ENCODE data around the gene RIBC2.
"Not testable (repeated sequence)": the region's sequence is repeated elsewhere in the genome, so short reads cannot be mapped to it uniquely, and the experiment has no call there.

Gene RIBC2

GRCh38 chr22:45448431-45448830, 34.9 kb downstream of the RIBC2 start:
- no peak overlapping the region for H3K27ac ChIP-seq (ENCODE audit: low read length)
- H3K27me3 ChIP-seq (ENCODE audit: control insufficient read depth, insufficient read depth, low read length): no peaks in the 10 kb centered on the region
- no peaks in the 10 kb centered on the region; the same call in 1 of the 2 replicates for H3K36me3 ChIP-seq (ENCODE audit: control insufficient read depth, insufficient read depth, low read length)
- no peaks in the 10 kb centered on the region for H3K4me1 ChIP-seq (ENCODE audit: control insufficient read depth, insufficient read depth, low read length)
- no CpG with 5 or more reads among the region's 9 CpGs for WGBS (ENCODE audit: insufficient coverage, insufficient read length)
- no peak overlapping the region for H3K4me3 ChIP-seq (ENCODE audit: low read length)
- no peaks in the 10 kb centered on the region for H3K9me3 ChIP-seq (ENCODE audit: control insufficient read depth, insufficient read depth, low read length)
- DNase-seq (ENCODE audit: low read depth, low spot score): no peak

DNA sequence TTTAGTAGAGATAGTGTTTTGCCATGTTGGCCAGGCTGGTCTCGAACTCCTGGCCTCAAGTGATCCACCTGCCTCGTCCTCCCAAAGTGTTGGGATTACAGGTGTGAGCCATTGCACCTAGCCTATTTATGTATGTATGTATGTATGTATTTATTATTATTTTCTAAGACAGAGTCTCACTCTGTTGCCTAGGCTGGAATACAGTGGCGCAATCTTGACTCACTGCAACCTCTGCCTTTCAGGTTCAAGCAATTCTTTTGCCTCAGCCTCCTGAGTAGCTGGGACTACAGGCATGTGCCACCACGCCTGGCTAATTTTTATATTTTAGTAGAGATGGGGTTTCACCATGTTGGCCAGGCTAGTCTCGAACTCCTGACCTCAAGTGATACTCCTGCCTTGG, 35.9 kb downstream of the RIBC2 start:
- not testable (repeated sequence) for DNase-seq (ENCODE audit: low read depth, low spot score); H3K27me3 ChIP-seq (ENCODE audit: control insufficient read depth, insufficient read depth, low read length); H3K4me1 ChIP-seq (ENCODE audit: control insufficient read depth, insufficient read depth, low read length); H3K9me3 ChIP-seq (ENCODE audit: control insufficient read depth, insufficient read depth, low read length); H3K27ac ChIP-seq (ENCODE audit: low read length); H3K4me3 ChIP-seq (ENCODE audit: low read length); H3K36me3 ChIP-seq (ENCODE audit: control insufficient read depth, insufficient read depth, low read length)
- WGBS (ENCODE audit: insufficient coverage, insufficient read length): no CpG with 5 or more reads among the region's 5 CpGs

DNA sequence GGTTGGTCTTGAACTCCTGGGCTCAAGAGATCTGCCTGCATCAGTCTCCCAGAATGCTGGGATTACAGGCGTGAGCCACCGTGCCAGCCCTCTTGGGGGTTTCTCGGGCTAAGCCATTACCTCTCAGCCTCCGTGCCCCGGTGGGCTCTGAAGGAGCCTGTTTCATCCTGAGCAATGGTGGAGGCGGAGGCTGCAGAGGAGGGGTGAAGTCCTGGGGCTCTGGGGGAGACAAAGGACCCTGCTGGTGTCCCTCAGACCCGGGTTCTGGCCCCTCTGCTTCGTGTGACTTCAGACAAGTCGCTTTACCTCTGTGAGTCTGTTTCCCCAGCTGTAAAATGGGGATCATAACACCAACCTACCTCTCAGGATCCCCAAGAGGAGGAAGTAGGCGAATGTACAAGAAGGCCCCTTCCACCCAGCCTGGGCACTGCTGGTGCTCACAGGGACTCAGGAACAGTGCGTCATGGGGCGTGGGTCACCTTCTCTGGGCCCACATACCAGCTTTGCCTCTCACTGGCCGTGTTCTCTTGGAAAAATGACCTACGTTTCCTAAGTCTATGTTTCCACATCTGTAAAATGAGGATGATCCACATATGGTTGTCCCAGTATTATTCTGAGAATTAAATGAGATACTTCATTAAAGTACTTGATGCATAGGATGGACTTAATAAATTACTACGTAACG, 36.8 kb downstream of the RIBC2 start:
- no peak for DNase-seq (ENCODE audit: low read depth, low spot score)
- Histone ChIP-seq H3K4me1 (ENCODE audit: control insufficient read depth, insufficient read depth, low read length) (no peaks in the 10 kb centered on the region), H3K36me3 (ENCODE audit: control insufficient read depth, insufficient read depth, low read length) (no peaks in the 10 kb centered on the region; the same call in 1 of the 2 replicates), H3K4me3 (ENCODE audit: low read length) (no peak overlapping the region), H3K9me3 (ENCODE audit: control insufficient read depth, insufficient read depth, low read length) (no peaks in the 10 kb centered on the region), H3K27me3 (ENCODE audit: control insufficient read depth, insufficient read depth, low read length) (no peaks in the 10 kb centered on the region), H3K27ac (ENCODE audit: low read length) (no peak overlapping the region)
- no CpG with 5 or more reads among the region's 16 CpGs for WGBS (ENCODE audit: insufficient coverage, insufficient read length)

- no peaks in the 10 kb centered on the region for H3K27me3 ChIP-seq (ENCODE audit: control insufficient read depth, insufficient read depth, low read length)
- H3K4me3 ChIP-seq (ENCODE audit: low read length): no peak overlapping the region
- WGBS (ENCODE audit: insufficient coverage, insufficient read length): no CpG with 5 or more reads among the region's 12 CpGs
- H3K36me3 ChIP-seq (ENCODE audit: control insufficient read depth, insufficient read depth, low read length): no peaks in the 10 kb centered on the region; the same call in 1 of the 2 replicates
- no peaks in the 10 kb centered on the region for H3K4me1 ChIP-seq (ENCODE audit: control insufficient read depth, insufficient read depth, low read length)
- no peaks in the 10 kb centered on the region for H3K9me3 ChIP-seq (ENCODE audit: control insufficient read depth, insufficient read depth, low read length)
- no peak overlapping the region for H3K27ac ChIP-seq (ENCODE audit: low read length)
- no peak for DNase-seq (ENCODE audit: low read depth, low spot score)
Observed at GRCh38 chr22:45450921-45451651, 37.6 kb downstream of the RIBC2 start.

DNA sequence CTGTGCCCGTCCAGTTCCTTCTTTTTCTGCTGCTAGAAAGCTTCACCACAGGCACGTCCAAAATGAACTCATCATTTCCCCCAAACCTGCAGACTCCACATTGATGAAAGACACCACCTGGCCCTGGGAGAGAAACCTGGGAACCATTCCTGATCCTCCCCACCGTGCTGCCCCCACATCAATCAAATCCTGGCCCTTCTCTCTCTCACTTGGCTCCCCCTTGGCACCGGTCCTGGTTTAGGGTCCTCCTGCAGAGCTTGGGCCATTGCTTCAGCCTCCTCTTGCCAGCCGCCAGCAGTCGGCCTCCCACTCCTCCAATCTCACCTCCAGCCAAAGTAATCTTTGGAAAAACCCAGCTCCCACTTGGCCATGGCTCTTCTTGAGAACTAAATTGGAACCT, 38.5 kb downstream of the RIBC2 start:
- Histone ChIP-seq H3K4me1 (ENCODE audit: control insufficient read depth, insufficient read depth, low read length) (no peaks in the 10 kb centered on the region), H3K36me3 (ENCODE audit: control insufficient read depth, insufficient read depth, low read length) (no peaks in the 10 kb centered on the region; the same call in 1 of the 2 replicates), H3K27ac (ENCODE audit: low read length) (no peak overlapping the region), H3K4me3 (ENCODE audit: low read length) (no peak overlapping the region), H3K9me3 (ENCODE audit: control insufficient read depth, insufficient read depth, low read length) (no peaks in the 10 kb centered on the region), H3K27me3 (ENCODE audit: control insufficient read depth, insufficient read depth, low read length) (no peaks in the 10 kb centered on the region)
- no CpG with 5 or more reads among the region's 6 CpGs for WGBS (ENCODE audit: insufficient coverage, insufficient read length)
- no peak for DNase-seq (ENCODE audit: low read depth, low spot score)

- H3K27ac ChIP-seq (ENCODE audit: low read length): no peak overlapping the region
- H3K27me3 ChIP-seq (ENCODE audit: control insufficient read depth, insufficient read depth, low read length): no peaks in the 10 kb centered on the region
- no peaks in the 10 kb centered on the region for H3K4me1 ChIP-seq (ENCODE audit: control insufficient read depth, insufficient read depth, low read length)
- WGBS (ENCODE audit: insufficient coverage, insufficient read length): no CpG with 5 or more reads among the region's 8 CpGs
- no peak overlapping the region for H3K4me3 ChIP-seq (ENCODE audit: low read length)
- H3K36me3 ChIP-seq (ENCODE audit: control insufficient read depth, insufficient read depth, low read length): no peaks in the 10 kb centered on the region; the same call in 1 of the 2 replicates
- no peak for DNase-seq (ENCODE audit: low read depth, low spot score)
- H3K9me3 ChIP-seq (ENCODE audit: control insufficient read depth, insufficient read depth, low read length): no peaks in the 10 kb centered on the region
Observed at GRCh38 chr22:45452565-45453379, 39.3 kb downstream of the RIBC2 start.

- DNase-seq (ENCODE audit: low read depth, low spot score): no peak
- Histone ChIP-seq H3K36me3 (ENCODE audit: control insufficient read depth, insufficient read depth, low read length) (no peaks in the 10 kb centered on the region), H3K27ac (ENCODE audit: low read length) (no peak overlapping the region), H3K27me3 (ENCODE audit: control insufficient read depth, insufficient read depth, low read length) (no peaks in the 10 kb centered on the region), H3K4me1 (ENCODE audit: control insufficient read depth, insufficient read depth, low read length) (no peaks in the 10 kb centered on the region), H3K9me3 (ENCODE audit: control insufficient read depth, insufficient read depth, low read length) (no peaks in the 10 kb centered on the region), H3K4me3 (ENCODE audit: low read length) (no peak overlapping the region)
- WGBS (ENCODE audit: insufficient coverage, insufficient read length): no CpG with 5 or more reads among the region's 6 CpGs
Observed at GRCh38 chr22:45453764-45454163, 40.3 kb downstream of the RIBC2 start.

DNA sequence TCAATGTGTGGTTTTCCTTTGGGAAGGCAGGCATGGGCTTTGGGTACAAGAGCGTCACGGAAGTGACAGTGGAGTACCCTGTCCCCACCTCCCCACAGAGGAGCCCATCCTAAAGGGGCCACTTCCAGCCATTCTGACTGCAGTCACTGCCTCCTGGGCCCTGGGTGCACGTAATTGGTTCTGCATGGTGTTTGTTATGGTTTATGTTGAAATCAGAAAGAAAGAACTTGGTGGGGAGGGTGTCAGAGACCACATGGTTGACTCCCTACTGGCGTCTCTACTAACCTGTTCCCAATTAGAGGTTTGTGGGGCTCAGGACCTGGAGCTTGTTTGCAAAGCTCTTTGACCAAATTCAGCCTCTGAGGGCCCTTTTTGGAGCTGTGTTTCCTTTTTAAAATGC, 40.8 kb downstream of the RIBC2 start:
- Histone ChIP-seq H3K4me1 (ENCODE audit: control insufficient read depth, insufficient read depth, low read length) (no peaks in the 10 kb centered on the region), H3K36me3 (ENCODE audit: control insufficient read depth, insufficient read depth, low read length) (no peaks in the 10 kb centered on the region), H3K27ac (ENCODE audit: low read length) (no peak overlapping the region), H3K4me3 (ENCODE audit: low read length) (no peak overlapping the region), H3K27me3 (ENCODE audit: control insufficient read depth, insufficient read depth, low read length) (no peaks in the 10 kb centered on the region), H3K9me3 (ENCODE audit: control insufficient read depth, insufficient read depth, low read length) (no peaks in the 10 kb centered on the region)
- no peak for DNase-seq (ENCODE audit: low read depth, low spot score)
- no CpG with 5 or more reads among the region's 4 CpGs for WGBS (ENCODE audit: insufficient coverage, insufficient read length)

DNA sequence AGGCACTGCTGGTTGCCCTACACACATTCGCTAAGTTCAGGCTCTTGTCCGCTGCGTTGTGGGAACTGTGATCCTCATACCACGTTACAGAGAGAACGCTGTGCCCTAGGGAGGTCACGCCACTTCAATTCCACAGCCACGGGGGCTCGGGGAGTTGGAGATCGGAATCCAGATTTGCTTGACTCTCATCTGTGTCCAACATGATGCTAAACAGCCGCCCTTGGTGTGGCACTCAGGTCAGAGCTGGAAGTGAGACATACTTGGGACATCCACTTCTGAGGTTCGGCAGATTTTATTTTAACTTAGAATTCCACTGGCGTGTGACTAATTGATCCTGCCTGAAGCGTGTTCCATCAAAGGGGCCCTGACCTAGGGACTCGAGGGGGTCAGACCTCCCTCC, 41.7 kb downstream of the RIBC2 start:
- Histone ChIP-seq H3K4me3 (ENCODE audit: low read length) (no peak overlapping the region), H3K27ac (ENCODE audit: low read length) (no peak overlapping the region), H3K4me1 (ENCODE audit: control insufficient read depth, insufficient read depth, low read length) (no peaks in the 10 kb centered on the region), H3K36me3 (ENCODE audit: control insufficient read depth, insufficient read depth, low read length) (no peaks in the 10 kb centered on the region), H3K27me3 (ENCODE audit: control insufficient read depth, insufficient read depth, low read length) (no peaks in the 10 kb centered on the region), H3K9me3 (ENCODE audit: control insufficient read depth, insufficient read depth, low read length) (no peaks in the 10 kb centered on the region)
- DNase-seq (ENCODE audit: low read depth, low spot score): no peak
- WGBS (ENCODE audit: insufficient coverage, insufficient read length): no CpG with 5 or more reads among the region's 14 CpGs

DNA sequence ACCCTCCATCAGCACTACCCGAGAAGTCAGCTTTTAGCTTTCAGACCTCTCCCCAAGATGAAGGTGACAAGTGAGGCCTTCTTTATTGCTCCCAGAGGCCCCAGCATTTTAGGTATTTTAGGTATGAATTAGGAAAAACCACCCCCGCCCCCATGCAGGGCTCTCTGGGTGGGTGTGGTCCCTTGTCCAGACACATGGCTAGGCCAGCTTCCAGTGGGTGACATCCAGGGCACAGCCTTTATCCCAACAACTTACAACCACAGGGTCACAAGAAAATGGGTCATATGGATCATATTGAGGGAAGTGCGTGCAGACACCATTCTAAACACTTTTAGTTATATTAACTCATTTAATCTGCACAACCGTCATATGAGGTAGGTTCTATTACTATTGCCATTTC, 42.1 kb downstream of the RIBC2 start:
- H3K9me3 ChIP-seq (ENCODE audit: control insufficient read depth, insufficient read depth, low read length): no peaks in the 10 kb centered on the region

More for the DNA sequence above, 42.1 kb downstream of the RIBC2 start:
- H3K4me1 ChIP-seq (ENCODE audit: control insufficient read depth, insufficient read depth, low read length): no peaks in the 10 kb centered on the region
- no CpG with 5 or more reads among the region's 4 CpGs for WGBS (ENCODE audit: insufficient coverage, insufficient read length)
- H3K4me3 ChIP-seq (ENCODE audit: low read length): no peak overlapping the region
- H3K36me3 ChIP-seq (ENCODE audit: control insufficient read depth, insufficient read depth, low read length): no peaks in the 10 kb centered on the region
- DNase-seq (ENCODE audit: low read depth, low spot score): no peak
- no peaks in the 10 kb centered on the region for H3K27me3 ChIP-seq (ENCODE audit: control insufficient read depth, insufficient read depth, low read length)
- no peak overlapping the region for H3K27ac ChIP-seq (ENCODE audit: low read length)

Data from iPS DF 6.9 (cell line).